Measurements from ENCODE around the gene GIT2. TPM values are rescaled to one million over a fixed set of nuclear protein-coding genes. Genes with fewer than 3 reads are reported as not detected.

GIT2 gene
- total and polyA plus RNA-seq, 2 of the 13 experiments (the other 11 are each of a cell fraction or from before 2014, with no cell fraction given), result 18.4 to 19.8 TPM

- no peak overlapping the region for H3K27ac ChIP-seq (ENCODE audit: extremely low read length, insufficient read depth, low read length)
- ChIA-PET CTCF (ENCODE audit: low intra/inter-chr PET ratio, low total read pairs) (no interaction called here), POLR2A (no interaction called here)
- no peak for DNase-seq (ENCODE audit: low spot score)
- BruUV-seq (replicated peaks), result no TSS peak
- TF ChIP-seq ZNF572 (CRISPR knock-in tag; IDR thresholded peaks at IDR 0.05) (no peak), PHF8 (CRISPR knock-in tag; IDR thresholded peaks at IDR 0.05) (no peak), AHDC1 (CRISPR knock-in tag; IDR thresholded peaks at IDR 0.05; ENCODE audit: borderline replicate concordance) (no peak), TCF12 (IDR thresholded peaks at IDR 0.05) (no peak), TCF12 (CRISPR knock-in tag; IDR thresholded peaks at IDR 0.05) (no peak), NONO (IDR thresholded peaks at IDR 0.05) (no peak), NONO (CRISPR knock-in tag; conservative IDR thresholded peaks at IDR 0.05) (no peak), IRF2 (CRISPR knock-in tag; IDR thresholded peaks at IDR 0.05) (no peak), ZBTB1 (CRISPR knock-in tag; IDR thresholded peaks at IDR 0.05; ENCODE audit: borderline replicate concordance) (no peak), MED8 (CRISPR knock-in tag; IDR thresholded peaks at IDR 0.05; ENCODE audit: insufficient replicate concordance) (no peak)
- H4K20me1 ChIP-seq (ENCODE audit: insufficient read depth, low read length), result no peaks in the 10 kb centered on the region
- no peak overlapping the region for H3K9ac ChIP-seq (ENCODE audit: insufficient read depth, low read depth, low read length)
- no peaks in the 10 kb centered on the region for H3K4me1 ChIP-seq (ENCODE audit: insufficient read depth, low read length)
- in situ Hi-C loops (cut with HindIII; ENCODE audit: extremely low pct_ligation_motif_present, low pct_unique_long_range_greater_than_20kb), result no loop called here
- no peaks in the 10 kb centered on the region for H3K27me3 ChIP-seq (ENCODE audit: control insufficient read depth in 1 of 2, insufficient read depth in 2 of 2, low read length in 2 of 2)
- H3K79me2 ChIP-seq (ENCODE audit: insufficient read depth, low read length), result no peaks in the 10 kb centered on the region
- no peak overlapping the region for H3K4me2 ChIP-seq (ENCODE audit: low read depth, low read length)
- 98% methylated on average over 8 of the region's 8 CpGs for WGBS (ENCODE audit: low lambda C conversion rate)
- intact Hi-C loops (cut with micrococcal nuclease; ENCODE audit: unreplicated experiment), result no loop called here
- H3K36me3 ChIP-seq (replicated peaks in 1 of 2; ENCODE audit: control insufficient read depth in 1 of 2, insufficient read depth in 2 of 2, low read length in 2 of 2), result peaks cover 37 to 66% of the 10 kb centered on the region in 2 experiments
- H3K4me3 ChIP-seq (replicated peaks in 1 of 3; ENCODE audit: insufficient read depth in 1 of 3, low read depth in 2 of 3, low read length in 3 of 3), result no peak overlapping the region
- no peaks in the 10 kb centered on the region for H3K9me3 ChIP-seq (ENCODE audit: low read length)
- H2AFZ ChIP-seq (ENCODE audit: low read length), result no peak overlapping the region
- ATAC-seq, result no peak
- FAIRE-seq, result no peak
These were observed 12.6 kb downstream of the GIT2 start for GRCh38 chr12:109983432-109984142.

All from HepG2 (cell line).